HG03039 (cell line): ENCODE results near the gene NEU1.

ENCODE experiments used
- ATAC-seq: cut with Tn5 transposase; IDR thresholded peaks from one replicate; pipeline ENCODE4 v1.9.1; 2021; ENCODE audit warnings: mild to moderate bottlenecking, moderate library complexity; ENCODE audit not compliant: unreplicated experiment

NEU1 gene

DNA sequence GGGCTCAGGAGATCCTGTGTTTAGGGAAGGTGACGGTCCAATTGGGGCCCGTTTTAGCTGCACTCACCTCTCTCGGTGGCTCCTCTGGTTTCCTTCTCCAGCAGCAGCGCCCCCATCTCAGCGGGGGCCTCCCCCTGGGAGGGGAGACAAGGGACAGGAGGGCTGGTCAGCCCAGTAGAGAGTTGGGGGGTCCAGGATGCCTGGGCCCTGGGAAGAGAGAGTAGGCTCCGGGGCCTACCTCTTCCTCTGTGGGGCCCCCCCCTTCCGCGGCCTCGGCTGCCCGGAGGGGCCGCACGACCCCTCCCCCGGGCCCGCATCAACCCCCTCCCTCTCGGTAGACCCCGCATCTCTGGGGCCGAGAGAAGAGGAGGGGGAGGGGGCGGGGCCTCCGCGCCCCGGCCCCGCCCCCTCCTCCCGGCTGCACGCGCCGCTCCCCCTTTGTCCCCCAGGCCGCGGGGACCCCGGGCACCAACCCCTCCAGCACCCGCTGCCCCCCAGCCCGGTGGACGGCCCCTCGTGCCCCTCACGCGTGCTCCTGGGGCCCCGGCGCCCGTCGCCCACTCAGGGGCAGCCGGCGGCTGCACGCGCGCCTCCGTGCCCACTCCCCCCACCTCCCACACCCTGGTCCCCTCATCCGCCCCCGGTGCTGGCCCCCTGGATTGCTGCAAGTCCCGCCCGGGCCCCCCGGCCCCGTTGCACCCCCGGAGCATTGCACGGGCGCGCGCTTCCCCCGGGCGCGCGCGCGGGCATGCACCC is 34.4 kb upstream of the NEU1 start:
- peak; percentile 6 for ATAC-seq

GRCh38 chr6:31896493-31896855 is 33.9 kb upstream of the NEU1 start:
- ATAC-seq: no peak

GRCh38 chr6:31892821-31893220 is 30.2 kb upstream of the NEU1 start:
- no peak for ATAC-seq

- ATAC-seq: no peak
Observed at GRCh38 chr6:31889331-31889972, 26.8 kb upstream of the NEU1 start.

GRCh38 chr6:31888276-31889258 is 25.9 kb upstream of the NEU1 start:
- ATAC-seq: no peak

DNA sequence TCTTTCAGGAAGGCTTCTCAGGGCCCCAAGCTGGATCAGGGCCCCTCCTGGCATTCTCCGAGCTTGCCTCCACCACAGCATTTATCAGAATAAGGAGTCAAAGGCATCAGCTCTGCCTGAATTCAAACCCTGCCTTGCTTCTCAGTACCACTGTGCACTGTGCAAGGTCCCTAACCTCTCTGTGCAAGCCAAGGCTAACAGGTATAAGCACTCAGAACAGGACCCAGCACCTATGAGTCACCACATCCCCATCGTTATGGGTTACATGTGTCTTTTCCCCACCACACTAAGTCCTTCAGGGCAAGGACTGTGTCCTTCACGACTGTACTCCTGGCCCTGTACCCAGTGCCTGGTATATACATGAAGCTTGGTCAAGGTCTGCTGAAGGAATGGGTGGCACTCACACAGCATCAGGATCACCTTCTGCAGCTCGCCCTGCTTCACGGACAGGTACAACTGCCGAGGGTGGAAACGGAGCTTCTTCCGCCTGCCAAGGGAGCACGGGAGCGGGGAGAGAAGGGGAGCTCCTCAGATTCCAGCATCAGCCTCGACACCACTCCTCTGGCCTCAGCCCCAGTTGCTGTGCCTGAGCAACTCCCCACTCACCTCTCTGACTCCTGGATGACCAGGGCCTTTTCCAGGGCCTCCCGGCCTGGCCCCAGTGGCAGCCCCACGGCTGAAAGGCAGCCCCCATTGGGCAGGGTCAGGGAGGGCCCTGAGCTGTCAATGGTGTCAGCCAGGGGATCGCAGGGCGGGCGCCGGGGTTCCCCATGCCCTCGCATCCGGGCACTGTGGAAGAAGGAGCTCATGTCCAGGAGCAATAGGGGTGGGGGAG is 24.8 kb upstream of the NEU1 start:
- ATAC-seq: no peak

GRCh38 chr6:31886541-31886991 is 23.9 kb upstream of the NEU1 start:
- no peak for ATAC-seq

DNA sequence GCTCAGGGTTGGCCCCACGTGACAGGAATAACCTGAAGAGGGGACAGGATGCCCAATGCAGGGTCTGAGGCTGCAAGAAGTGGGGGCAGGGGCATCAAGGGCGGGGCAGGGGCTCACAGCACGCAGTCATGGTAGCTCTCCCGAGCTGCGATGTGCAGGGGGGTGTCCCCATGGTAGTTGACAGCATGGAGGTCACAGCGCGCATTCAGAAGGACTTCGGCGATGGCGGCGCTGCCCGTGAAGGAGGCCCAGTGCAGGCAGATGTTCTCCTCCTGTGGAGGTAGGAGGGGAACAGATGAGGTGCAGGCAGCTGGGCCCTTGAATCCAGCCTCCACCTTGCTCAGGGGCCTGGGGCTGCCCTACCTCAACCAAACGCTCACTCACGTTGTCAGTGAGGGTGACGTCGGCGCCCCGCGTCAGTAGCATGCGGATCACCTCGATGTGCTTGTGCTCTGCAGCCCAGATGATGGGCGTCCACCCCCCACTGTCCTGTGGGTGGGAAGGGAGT is 22.0 kb upstream of the NEU1 start:
- no peak for ATAC-seq

- ATAC-seq: no peak
Observed at GRCh38 chr6:31883676-31884075, 21.1 kb upstream of the NEU1 start.

- ATAC-seq: no peak
Observed at GRCh38 chr6:31882344-31882743, 19.7 kb upstream of the NEU1 start.

- no peak for ATAC-seq
Observed at GRCh38 chr6:31881136-31881859, 18.7 kb upstream of the NEU1 start.

GRCh38 chr6:31880616-31881015 is 18.0 kb upstream of the NEU1 start:
- no peak for ATAC-seq

DNA sequence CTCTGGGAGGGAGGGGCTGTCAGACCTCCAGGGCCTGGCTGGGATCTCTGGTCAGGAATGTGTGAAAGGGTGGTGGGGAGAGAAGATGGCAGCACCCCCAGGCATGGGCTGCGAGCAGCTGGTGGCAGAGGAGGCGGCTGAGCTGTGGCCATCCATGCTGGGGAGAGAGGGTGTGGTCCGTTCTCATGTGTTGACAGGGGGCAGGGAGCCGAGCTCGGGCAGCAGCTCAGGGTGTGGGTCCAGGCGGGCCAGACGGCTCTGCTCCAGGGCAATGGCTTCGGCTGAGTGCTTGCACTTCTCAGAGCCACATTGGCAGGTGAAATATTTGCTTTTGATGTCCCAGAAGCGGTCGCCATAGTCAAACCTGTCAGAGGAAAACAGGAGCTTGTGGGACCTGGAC is 17.3 kb upstream of the NEU1 start:
- ATAC-seq: no peak

- ATAC-seq: no peak
Observed at GRCh38 chr6:31879143-31879542, 16.5 kb upstream of the NEU1 start.

GRCh38 chr6:31878726-31879125 is 16.1 kb upstream of the NEU1 start, which contains the start of gene SLC44A4:
TSS of gene SLC44A4 (minus strand) at chr6:31878997. CDS start at chr6:31878980, 17 bp downstream.
- no peak for ATAC-seq

- ATAC-seq: no peak
Observed at GRCh38 chr6:31878222-31878621, 15.6 kb upstream of the NEU1 start.

DNA sequence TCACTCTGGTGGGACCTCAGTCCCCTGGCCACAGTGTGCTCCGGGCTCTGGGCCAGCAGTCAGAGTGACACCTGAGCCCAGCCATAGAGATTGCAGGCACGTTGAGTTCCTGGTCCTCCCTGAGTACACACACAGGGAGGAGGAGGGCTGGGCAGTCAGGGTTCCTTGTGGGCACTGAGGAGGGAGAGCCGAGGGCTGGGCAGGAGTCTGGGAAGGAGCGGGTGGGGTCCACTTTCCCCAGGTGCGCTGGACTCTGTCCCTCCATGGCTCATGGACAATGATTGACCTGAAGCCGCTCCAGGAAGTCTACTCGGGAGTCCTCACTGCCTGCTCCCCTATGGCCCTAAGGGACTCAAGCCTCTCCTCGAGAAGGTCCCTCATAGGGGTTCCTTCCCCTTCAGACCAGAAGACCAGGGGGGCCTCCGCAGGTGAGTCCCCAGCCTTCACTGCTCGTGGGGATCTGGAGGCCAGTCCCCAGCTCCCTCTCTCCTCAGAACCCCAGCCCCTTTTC is 15.1 kb upstream of the NEU1 start:
- ATAC-seq: no peak

GRCh38 chr6:31877125-31877650 is 14.6 kb upstream of the NEU1 start:
- no peak for ATAC-seq

- no peak for ATAC-seq
Observed at GRCh38 chr6:31876357-31876756, 13.7 kb upstream of the NEU1 start.
